Measurements from ENCODE around the gene LUZP2. TPM values are rescaled to one million over a fixed set of nuclear protein-coding genes. Genes with fewer than 3 reads are reported as not detected.

Gene LUZP2
- total RNA-seq, 2 experiments from 2014 or later = not detected

- H3K9me3 ChIP-seq (ENCODE audit: low read length) = no peaks in the 10 kb centered on the region
- no peaks in the 10 kb centered on the region for H3K4me1 ChIP-seq (ENCODE audit: insufficient read depth, low read length, poor library complexity, severe bottlenecking)
- intact Hi-C loops (cut with micrococcal nuclease; ENCODE audit: unreplicated experiment) = no loop called here
- no peaks in the 10 kb centered on the region for H3K36me3 ChIP-seq (ENCODE audit: insufficient read depth, low read length)
- H3K4me3 ChIP-seq (ENCODE audit: low read depth, low read length, poor library complexity, severe bottlenecking) = no peak overlapping the region
- ChIA-PET CTCF (ENCODE audit: unreplicated experiment) (no interaction called here), POLR2A (no interaction called here)
- no peak overlapping the region for H3K27ac ChIP-seq (ENCODE audit: low read depth, low read length, poor library complexity, severe bottlenecking)
- no peaks in the 10 kb centered on the region for H4K20me1 ChIP-seq (ENCODE audit: insufficient read depth, low read length)
- no TSS peak for BruUV-seq (replicated peaks)
- no peak for DNase-seq (ENCODE audit: low spot score)
- no peak for TF ChIP-seq CTCF (conservative IDR thresholded peaks at IDR 0.05; ENCODE audit: low read length)
- no peak for TF ChIP-seq EZH2phosphoT487 (IDR thresholded peaks at IDR 0.05; ENCODE audit: borderline replicate concordance, low read depth, low read length)
- no peak overlapping the region for H3K4me2 ChIP-seq (ENCODE audit: low read length)
- no peaks in the 10 kb centered on the region for H3K9me2 ChIP-seq (ENCODE audit: insufficient read depth, low read length)
- H3K79me2 ChIP-seq (ENCODE audit: insufficient read depth, low read depth, low read length) = no peaks in the 10 kb centered on the region
- no peak overlapping the region for H2AFZ ChIP-seq (ENCODE audit: low read length)
Measured at GRCh38 chr11:24833573-24833972, 336.7 kb downstream of the LUZP2 start.

- no peak overlapping the region for H2AFZ ChIP-seq (ENCODE audit: low read length)
- no peaks in the 10 kb centered on the region for H3K4me1 ChIP-seq (ENCODE audit: insufficient read depth, low read length, poor library complexity, severe bottlenecking)
- CTCF ChIA-PET (ENCODE audit: unreplicated experiment) = no interaction called here
- no peak overlapping the region for H3K4me3 ChIP-seq (ENCODE audit: low read depth, low read length, poor library complexity, severe bottlenecking)
- POLR2A ChIA-PET = no interaction called here
- no peak overlapping the region for H3K27ac ChIP-seq (ENCODE audit: low read depth, low read length, poor library complexity, severe bottlenecking)
- no peaks in the 10 kb centered on the region for H3K79me2 ChIP-seq (ENCODE audit: insufficient read depth, low read depth, low read length)
- no peak overlapping the region for H3K4me2 ChIP-seq (ENCODE audit: low read length)
- no peaks in the 10 kb centered on the region for H4K20me1 ChIP-seq (ENCODE audit: insufficient read depth, low read length)
- DNase-seq (ENCODE audit: low spot score) = no peak
- H3K9me2 ChIP-seq (ENCODE audit: insufficient read depth, low read length) = no peaks in the 10 kb centered on the region
- intact Hi-C loops (cut with micrococcal nuclease; ENCODE audit: unreplicated experiment) = no loop called here
- H3K9me3 ChIP-seq (ENCODE audit: low read length) = no peaks in the 10 kb centered on the region
- TF ChIP-seq CTCF (conservative IDR thresholded peaks at IDR 0.05; ENCODE audit: low read length) (no peak), EZH2phosphoT487 (IDR thresholded peaks at IDR 0.05; ENCODE audit: borderline replicate concordance, low read depth, low read length) (no peak)
- no peaks in the 10 kb centered on the region for H3K36me3 ChIP-seq (ENCODE audit: insufficient read depth, low read length)
- no TSS peak for BruUV-seq (replicated peaks)
Measured at GRCh38 chr11:24837112-24837511, 340.3 kb downstream of the LUZP2 start.

- no peaks in the 10 kb centered on the region for H3K9me2 ChIP-seq (ENCODE audit: insufficient read depth, low read length)
- TF ChIP-seq EZH2phosphoT487 (IDR thresholded peaks at IDR 0.05; ENCODE audit: borderline replicate concordance, low read depth, low read length) = no peak
- no peak for TF ChIP-seq CTCF (conservative IDR thresholded peaks at IDR 0.05; ENCODE audit: low read length)
- no peaks in the 10 kb centered on the region for H3K4me1 ChIP-seq (ENCODE audit: insufficient read depth, low read length, poor library complexity, severe bottlenecking)
- no peak overlapping the region for H3K4me2 ChIP-seq (ENCODE audit: low read length)
- H2AFZ ChIP-seq (ENCODE audit: low read length) = no peak overlapping the region
- H3K79me2 ChIP-seq (ENCODE audit: insufficient read depth, low read depth, low read length) = no peaks in the 10 kb centered on the region
- CTCF ChIA-PET (ENCODE audit: unreplicated experiment) = no interaction called here
- POLR2A ChIA-PET = interaction anchor here (0.7 kb wide), 1 partner anchor 324 kb away, joined by 3 read pairs; no protein-coding TSS in a partner anchor
- H3K36me3 ChIP-seq (ENCODE audit: insufficient read depth, low read length) = no peaks in the 10 kb centered on the region
- intact Hi-C loops (cut with micrococcal nuclease; ENCODE audit: unreplicated experiment) = no loop called here
- H3K27ac ChIP-seq (ENCODE audit: low read depth, low read length, poor library complexity, severe bottlenecking) = no peak overlapping the region
- H3K4me3 ChIP-seq (ENCODE audit: low read depth, low read length, poor library complexity, severe bottlenecking) = no peak overlapping the region
- no TSS peak for BruUV-seq (replicated peaks)
- no peaks in the 10 kb centered on the region for H4K20me1 ChIP-seq (ENCODE audit: insufficient read depth, low read length)
- H3K9me3 ChIP-seq (ENCODE audit: low read length) = no peaks in the 10 kb centered on the region
- no peak for DNase-seq (ENCODE audit: low spot score)
Measured at GRCh38 chr11:24842308-24842707, 345.5 kb downstream of the LUZP2 start.
